Measurements from ENCODE around the gene TTC14.
"Not testable (repeated sequence)": the region's sequence is repeated elsewhere in the genome, so short reads cannot be mapped to it uniquely, and the experiment has no call there.

The TTC14 gene

DNA sequence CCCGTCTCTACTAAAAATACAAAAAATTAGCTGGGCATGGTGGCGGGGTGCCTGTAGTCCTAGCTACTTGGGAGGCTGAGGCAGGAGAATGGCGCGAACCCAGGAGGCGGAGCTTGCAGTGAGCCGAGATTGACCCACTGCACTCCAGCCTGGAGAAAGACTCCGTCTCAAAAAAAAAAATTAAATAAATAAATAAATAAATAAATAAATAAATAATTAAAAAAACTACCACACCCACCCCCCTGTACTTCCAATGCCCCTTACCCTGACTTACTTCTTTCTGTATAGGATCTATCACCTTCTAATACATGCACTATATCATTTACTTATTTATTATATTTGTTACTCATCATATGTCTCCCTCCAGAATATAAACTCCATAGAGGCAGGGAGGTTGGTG, 8.3 kb upstream of the TTC14 start:
- not testable (repeated sequence) for H3K23ac ChIP-seq (ENCODE audit: low read length); H3K9ac ChIP-seq (ENCODE audit: low read length); H3K79me2 ChIP-seq (ENCODE audit: control insufficient read depth, insufficient read depth, low read length, poor library complexity); H3K79me1 ChIP-seq (ENCODE audit: low read length); H2BK5ac ChIP-seq (ENCODE audit: low read depth, low read length, poor library complexity); H2BK120ac ChIP-seq (ENCODE audit: insufficient read depth, low read length, poor library complexity); H3K14ac ChIP-seq (ENCODE audit: low read length); H2BK12ac ChIP-seq (ENCODE audit: low read length); H3K4me3 ChIP-seq (ENCODE audit: low read depth, low read length); DNase-seq; H3K4me2 ChIP-seq (ENCODE audit: low read length); H2AFZ ChIP-seq (ENCODE audit: insufficient read depth, low read length, poor library complexity); H3K18ac ChIP-seq (ENCODE audit: low read length); H4K91ac ChIP-seq (ENCODE audit: low read depth, low read length); H3K4me1 ChIP-seq (ENCODE audit: control insufficient read depth in 1 of 2, insufficient read depth in 2 of 2, low read length in 2 of 2); H4K8ac ChIP-seq (ENCODE audit: low read depth, low read length); H2AK5ac ChIP-seq (ENCODE audit: low read length); H3K36me3 ChIP-seq (ENCODE audit: control insufficient read depth in 1 of 2, insufficient read depth in 2 of 2, low read length in 2 of 2); H3K27ac ChIP-seq (ENCODE audit: low read depth, low read length); H3K4ac ChIP-seq (ENCODE audit: low read depth, low read length); H3K27me3 ChIP-seq (ENCODE audit: insufficient read depth, low read length); H3K9me3 ChIP-seq (ENCODE audit: insufficient read depth, low read depth, low read length); H4K12ac ChIP-seq (ENCODE audit: low read depth, low read length)
- no CpG with 5 or more reads among the region's 7 CpGs for WGBS (ENCODE audit: extremely low coverage, insufficient coverage, insufficient read length)

DNA sequence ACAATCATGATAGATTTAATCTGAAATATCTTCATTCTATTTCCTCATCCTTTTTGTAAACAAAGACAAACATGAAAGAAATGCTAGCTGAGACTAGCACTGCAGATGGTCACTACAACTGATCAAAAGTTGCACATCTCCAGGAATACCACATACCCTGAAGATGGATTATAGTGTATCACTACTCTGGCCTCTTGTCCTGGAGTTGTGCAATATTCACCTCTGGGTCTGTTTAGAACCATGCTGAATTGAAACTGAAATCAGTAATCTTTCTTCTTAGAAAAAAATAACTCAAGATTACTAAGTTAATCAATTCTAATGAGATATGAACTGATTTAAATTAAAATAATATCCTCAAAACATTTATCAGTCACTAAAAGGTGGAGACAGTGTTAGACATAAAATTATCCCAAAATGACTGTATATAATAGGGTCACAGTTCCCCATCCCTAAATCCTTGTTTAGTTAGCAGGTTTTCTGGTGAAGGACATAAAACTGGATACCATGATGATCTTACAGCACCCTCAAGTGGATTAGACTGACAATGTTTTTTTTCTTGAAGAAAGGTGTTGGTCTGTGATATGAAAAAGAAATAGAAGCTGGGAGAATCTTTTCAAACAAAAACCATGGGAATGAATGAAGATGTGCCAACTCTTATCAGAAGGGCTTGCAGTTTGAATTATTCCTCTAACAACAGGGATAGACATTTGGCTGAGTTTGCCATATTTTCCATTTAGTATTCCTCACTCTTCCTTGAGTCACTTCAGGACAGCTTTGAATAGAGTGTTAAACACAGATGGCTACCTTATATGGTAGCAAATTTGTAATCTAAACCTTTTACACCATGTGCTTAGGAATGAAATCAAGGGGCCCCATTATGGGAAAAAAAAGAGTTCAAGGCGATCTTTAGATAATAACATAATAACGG, 7.1 kb upstream of the TTC14 start:
- no CpG with 5 or more reads among the region's 2 CpGs for WGBS (ENCODE audit: extremely low coverage, insufficient coverage, insufficient read length)
- no peak overlapping the region for H3K23ac ChIP-seq (ENCODE audit: low read length)

DNA sequence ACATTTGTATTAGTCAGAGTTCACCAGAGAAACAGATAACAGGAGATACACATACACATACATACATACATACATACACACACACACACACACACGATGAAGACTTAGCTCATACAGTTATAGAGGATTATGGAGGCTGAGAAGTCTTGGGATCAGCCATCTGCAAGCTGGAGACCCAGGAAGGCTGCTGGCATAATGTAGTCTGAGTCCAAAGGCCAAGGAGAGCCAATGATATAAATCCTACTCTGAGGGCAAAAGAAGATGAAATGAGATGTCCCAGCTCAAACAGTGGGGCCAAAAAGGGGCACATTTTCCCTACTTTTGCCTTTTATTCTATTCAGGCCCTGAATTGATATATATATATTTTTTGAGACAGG, 6.4 kb upstream of the TTC14 start:
- Histone ChIP-seq H4K12ac (ENCODE audit: low read depth, low read length) (no peak overlapping the region), H3K18ac (ENCODE audit: low read length) (no peak overlapping the region), H4K91ac (ENCODE audit: low read depth, low read length) (no peak overlapping the region), H3K4me2 (ENCODE audit: low read length) (no peak overlapping the region), H3K36me3 (ENCODE audit: control insufficient read depth in 1 of 2, insufficient read depth in 2 of 2, low read length in 2 of 2) (no peaks in the 10 kb centered on the region), H3K27ac (ENCODE audit: low read depth, low read length) (no peak overlapping the region), H3K14ac (ENCODE audit: low read length) (no peak overlapping the region), H4K8ac (ENCODE audit: low read depth, low read length) (no peak overlapping the region), H3K79me2 (ENCODE audit: control insufficient read depth, insufficient read depth, low read length, poor library complexity) (no peaks in the 10 kb centered on the region), H3K9me3 (ENCODE audit: insufficient read depth, low read depth, low read length) (no peaks in the 10 kb centered on the region), H2AFZ (ENCODE audit: insufficient read depth, low read length, poor library complexity) (no peak overlapping the region), H3K23ac (ENCODE audit: low read length) (no peak overlapping the region), H3K4me1 (ENCODE audit: control insufficient read depth in 1 of 2, insufficient read depth in 2 of 2, low read length in 2 of 2) (no peaks in the 10 kb centered on the region), H2BK12ac (ENCODE audit: low read length) (no peak overlapping the region), H2BK5ac (ENCODE audit: low read depth, low read length, poor library complexity) (no peak overlapping the region), H2AK5ac (ENCODE audit: low read length) (no peak overlapping the region), H3K27me3 (ENCODE audit: insufficient read depth, low read length) (no peaks in the 10 kb centered on the region), H3K4ac (ENCODE audit: low read depth, low read length) (no peak overlapping the region), H2BK120ac (ENCODE audit: insufficient read depth, low read length, poor library complexity) (no peak overlapping the region), H3K9ac (ENCODE audit: low read length) (no peak overlapping the region), H3K79me1 (ENCODE audit: low read length) (no peaks in the 10 kb centered on the region), H3K4me3 (ENCODE audit: low read depth, low read length) (no peak overlapping the region)
- no CpG with 5 or more reads among the region's 1 CpG for WGBS (ENCODE audit: extremely low coverage, insufficient coverage, insufficient read length)
- no peak for DNase-seq

More for the DNA sequence above, 7.1 kb upstream of the TTC14 start:
- Histone ChIP-seq H4K8ac (ENCODE audit: low read depth, low read length) (no peak overlapping the region), H3K9me3 (ENCODE audit: insufficient read depth, low read depth, low read length) (no peaks in the 10 kb centered on the region), H4K12ac (ENCODE audit: low read depth, low read length) (no peak overlapping the region), H2AK5ac (ENCODE audit: low read length) (no peak overlapping the region), H2BK120ac (ENCODE audit: insufficient read depth, low read length, poor library complexity) (no peak overlapping the region), H3K4me1 (ENCODE audit: control insufficient read depth in 1 of 2, insufficient read depth in 2 of 2, low read length in 2 of 2) (no peaks in the 10 kb centered on the region), H3K4me2 (ENCODE audit: low read length) (no peak overlapping the region), H2BK12ac (ENCODE audit: low read length) (no peak overlapping the region), H2BK5ac (ENCODE audit: low read depth, low read length, poor library complexity) (no peak overlapping the region), H4K91ac (ENCODE audit: low read depth, low read length) (no peak overlapping the region), H3K36me3 (ENCODE audit: control insufficient read depth in 1 of 2, insufficient read depth in 2 of 2, low read length in 2 of 2) (no peaks in the 10 kb centered on the region), H3K18ac (ENCODE audit: low read length) (no peak overlapping the region), H3K27me3 (ENCODE audit: insufficient read depth, low read length) (no peaks in the 10 kb centered on the region), H3K4me3 (ENCODE audit: low read depth, low read length) (no peak overlapping the region), H2AFZ (ENCODE audit: insufficient read depth, low read length, poor library complexity) (no peak overlapping the region), H3K79me2 (ENCODE audit: control insufficient read depth, insufficient read depth, low read length, poor library complexity) (no peaks in the 10 kb centered on the region), H3K14ac (ENCODE audit: low read length) (no peak overlapping the region), H3K79me1 (ENCODE audit: low read length) (no peaks in the 10 kb centered on the region), H3K27ac (ENCODE audit: low read depth, low read length) (no peak overlapping the region), H3K4ac (ENCODE audit: low read depth, low read length) (no peak overlapping the region), H3K9ac (ENCODE audit: low read length) (no peak overlapping the region)
- peak in 1 of 2 donors; percentile 42 for DNase-seq

GRCh38 chr3:180600473-180600872, 1.5 kb upstream of the TTC14 start:
- no peak overlapping the region for H2AFZ ChIP-seq (ENCODE audit: insufficient read depth, low read length, poor library complexity)
- no peak overlapping the region for H2BK5ac ChIP-seq (ENCODE audit: low read depth, low read length, poor library complexity)
- DNase-seq = no peak
- no CpG with 5 or more reads among the region's 15 CpGs for WGBS (ENCODE audit: extremely low coverage, insufficient coverage, insufficient read length)
- no peak overlapping the region for H2BK120ac ChIP-seq (ENCODE audit: insufficient read depth, low read length, poor library complexity)
- H3K18ac ChIP-seq (ENCODE audit: low read length) = no peak overlapping the region
- no peak overlapping the region for H2BK12ac ChIP-seq (ENCODE audit: low read length)
- no peak overlapping the region for H4K91ac ChIP-seq (ENCODE audit: low read depth, low read length)
- H3K23ac ChIP-seq (ENCODE audit: low read length) = no peak overlapping the region
- H3K4me1 ChIP-seq (ENCODE audit: control insufficient read depth in 1 of 2, insufficient read depth in 2 of 2, low read length in 2 of 2) = no peaks in the 10 kb centered on the region
- no peak overlapping the region for H4K12ac ChIP-seq (ENCODE audit: low read depth, low read length)
- H3K9me3 ChIP-seq (ENCODE audit: insufficient read depth, low read depth, low read length) = no peaks in the 10 kb centered on the region
- H3K27me3 ChIP-seq (ENCODE audit: insufficient read depth, low read length) = no peaks in the 10 kb centered on the region
- peaks cover 2% of the 10 kb centered on the region in 2 experiments for H3K36me3 ChIP-seq (ENCODE audit: control insufficient read depth in 1 of 2, insufficient read depth in 2 of 2, low read length in 2 of 2)
- no peak overlapping the region for H3K9ac ChIP-seq (ENCODE audit: low read length)
- peaks cover 3% of the 10 kb centered on the region for H3K79me2 ChIP-seq (ENCODE audit: control insufficient read depth, insufficient read depth, low read length, poor library complexity)
- no peak overlapping the region for H2AK5ac ChIP-seq (ENCODE audit: low read length)
- H3K4me2 ChIP-seq (ENCODE audit: low read length) = no peak overlapping the region
- H3K14ac ChIP-seq (ENCODE audit: low read length) = no peak overlapping the region
- no peak overlapping the region for H3K4ac ChIP-seq (ENCODE audit: low read depth, low read length)
- H3K79me1 ChIP-seq (ENCODE audit: low read length) = peaks cover 6% of the 10 kb centered on the region
- H3K4me3 ChIP-seq (ENCODE audit: low read depth, low read length) = no peak overlapping the region
- peak overlapping the region; percentile 4 for H4K8ac ChIP-seq (ENCODE audit: low read depth, low read length)
- H3K27ac ChIP-seq (ENCODE audit: low read depth, low read length) = no peak overlapping the region
